HepG2 (cell line): ENCODE results near the gene LRPAP1. TPM values are rescaled to one million over a fixed set of nuclear protein-coding genes. Genes with fewer than 3 reads are reported as not detected.
A peak's percentile ranks its signal among the peaks of the same experiment; 100 is the strongest.

Source experiments
- CHD4 ChIP-seq: fragments of 200-600 bp; sonication (generic); IDR thresholded peaks from 2 replicates; pipeline ENCODE4 v1.7.0; 2017; ENCODE audit warnings: mild to moderate bottlenecking, low read length, borderline replicate concordance
- HNRNPL ChIP-seq: fragments of 200-400 bp; formaldehyde crosslinking; IDR thresholded peaks from 2 replicates; pipeline ENCODE4 v1.6.1; 2017; ENCODE audit warnings: mild to moderate bottlenecking, low read depth, low read length
- ISL2 ChIP-seq: sonication (generic); formaldehyde crosslinking; IDR thresholded peaks from 2 replicates; pipeline ENCODE4 v1.5.0; 2020; ENCODE audit warnings: missing genetic modification reagents
- KDM1A ChIP-seq: IDR thresholded peaks from 2 replicates; pipeline ENCODE4 v1.6.1; 2016; ENCODE audit warnings: missing compliant biosample characterization
- KDM5B ChIP-seq: sonication (generic); formaldehyde crosslinking; IDR thresholded peaks from 2 replicates; pipeline ENCODE4 v1.4.0; 2020; ENCODE audit warnings: missing genetic modification reagents, mild to moderate bottlenecking, borderline replicate concordance
- MAZ ChIP-seq, 2 experiments: sonication (generic) in 1 of 2; formaldehyde crosslinking in 1 of 2; IDR thresholded peaks; 2 replicates each; pipeline versions ENCODE4 v1.5.0 to v1.6.1; 2012 to 2020; ENCODE audit warnings: low read depth in 2 of 2, mild to moderate bottlenecking in 2 of 2, borderline replicate concordance in 1 of 2, improper control_type of control experiment in 1 of 2, low read length in 1 of 2, missing genetic modification reagents in 1 of 2, moderate library complexity in 1 of 2
- ZNF264 ChIP-seq: sonication (generic); formaldehyde crosslinking; IDR thresholded peaks from 2 replicates; pipeline ENCODE4 v1.4.0; 2020; ENCODE audit warnings: missing genetic modification reagents
- polyA plus RNA-seq, 8 experiments: library from polyadenylated mRNA; depleted of rRNA in 3 of 8; stranded (reverse) in 7 of 8; unstranded in 1 of 8; fragments of >200 nt; fragmentation: Illumina TruSeq in 4 of 8; extraction: Trizol in 4 of 8; gene quantifications; 2 replicates each; pipeline versions ENCODE4 v1.2.1 to v1.2.3, GENCODE V29; 2011 to 2016; ENCODE audit warnings: low read depth in 4 of 8, missing spikeins in 1 of 8, mixed read lengths in 1 of 8; ENCODE audit not compliant: insufficient read depth in 1 of 8
- total RNA-seq, 5 experiments: library from RNA; depleted of rRNA; stranded (reverse); fragments of >200 nt; fragmentation: Illumina TruSeq; extraction: Trizol; gene quantifications; 2 replicates each; pipeline ENCODE4 v1.2.3, GENCODE V29; 2016; ENCODE audit warnings: low read depth in 1 of 5
- TF ChIP-seq, protein P1 (sequence below): sonication (generic); formaldehyde crosslinking; IDR thresholded peaks from 2 replicates; pipeline ENCODE4 v1.5.1; 2020; ENCODE audit warnings: mild to moderate bottlenecking, missing genetic modification reagents, moderate library complexity
- TF ChIP-seq, protein P2 (sequence below): sonication (generic); formaldehyde crosslinking; IDR thresholded peaks from 2 replicates; pipeline ENCODE4 v1.4.0; 2020; ENCODE audit warnings: mild to moderate bottlenecking, missing genetic modification reagents
- TF ChIP-seq, protein P3 (sequence below): sonication (generic); formaldehyde crosslinking; IDR thresholded peaks from 2 replicates; pipeline ENCODE4 v1.8.0; 2022; ENCODE audit warnings: missing genetic modification reagents, mild to moderate bottlenecking, borderline replicate concordance
- TF ChIP-seq, protein P4 (sequence below): sonication (generic); formaldehyde crosslinking; IDR thresholded peaks from 2 replicates; pipeline ENCODE4 v1.8.1; 2023; ENCODE audit warnings: mild to moderate bottlenecking, inconsistent platforms, moderate library complexity, missing genetic modification reagents, borderline replicate concordance
- TF ChIP-seq, protein P5 (sequence below): sonication (generic); formaldehyde crosslinking; IDR thresholded peaks from 2 replicates; pipeline ENCODE4 v1.4.0; 2020; ENCODE audit warnings: mild to moderate bottlenecking, missing genetic modification reagents

Gene LRPAP1
- total and polyA plus RNA-seq, 2 of the 13 experiments (the other 11 are each of a cell fraction or from before 2014, with no cell fraction given) = 153 to 191 TPM

DNA sequence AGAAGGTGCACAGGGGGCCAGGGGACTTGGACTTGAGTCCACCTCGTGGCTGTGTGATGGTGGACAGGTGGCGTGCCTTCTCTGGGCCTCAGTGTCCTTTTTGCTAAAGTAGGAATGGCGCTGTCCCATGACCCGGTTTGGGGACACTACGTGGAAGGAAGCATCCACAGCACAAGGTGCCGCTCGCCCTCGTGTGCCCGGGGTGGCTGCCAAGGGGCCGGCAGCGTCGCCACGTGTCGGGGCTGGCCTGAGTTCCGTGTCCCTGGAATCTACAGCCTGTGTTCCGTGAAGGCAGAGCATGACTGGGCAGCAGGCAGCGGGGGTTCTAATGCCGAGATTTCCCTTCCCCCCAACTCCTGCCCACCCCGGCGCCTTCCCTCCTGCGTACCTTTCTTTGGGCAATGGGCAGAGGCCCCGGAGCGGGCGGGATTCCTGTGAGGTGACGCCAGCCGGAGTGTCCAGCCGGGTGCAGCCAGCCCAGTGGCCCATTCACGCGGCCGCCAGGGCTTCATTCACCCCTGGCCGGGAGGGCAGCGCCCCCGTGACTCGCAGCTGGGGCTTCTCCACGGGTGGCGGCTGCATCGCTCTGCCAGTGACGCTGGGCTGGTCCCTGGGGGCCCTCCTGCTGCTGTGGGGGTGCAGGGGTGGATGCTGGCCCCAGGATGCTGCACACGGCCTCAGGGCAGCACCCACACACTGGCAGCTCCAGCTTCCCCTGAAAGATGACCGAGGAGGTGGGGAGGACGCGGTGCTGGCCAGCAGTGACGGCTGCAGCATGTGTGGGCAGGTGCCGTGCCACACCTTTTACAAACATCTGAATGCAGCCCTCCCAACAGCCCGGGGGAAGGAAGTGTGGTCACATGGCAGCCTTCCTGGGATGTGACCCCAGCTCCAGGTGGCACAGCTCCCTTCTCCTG is 47.9 kb downstream of the LRPAP1 start (continued):
- TF ChIP-seq, protein P1, sequence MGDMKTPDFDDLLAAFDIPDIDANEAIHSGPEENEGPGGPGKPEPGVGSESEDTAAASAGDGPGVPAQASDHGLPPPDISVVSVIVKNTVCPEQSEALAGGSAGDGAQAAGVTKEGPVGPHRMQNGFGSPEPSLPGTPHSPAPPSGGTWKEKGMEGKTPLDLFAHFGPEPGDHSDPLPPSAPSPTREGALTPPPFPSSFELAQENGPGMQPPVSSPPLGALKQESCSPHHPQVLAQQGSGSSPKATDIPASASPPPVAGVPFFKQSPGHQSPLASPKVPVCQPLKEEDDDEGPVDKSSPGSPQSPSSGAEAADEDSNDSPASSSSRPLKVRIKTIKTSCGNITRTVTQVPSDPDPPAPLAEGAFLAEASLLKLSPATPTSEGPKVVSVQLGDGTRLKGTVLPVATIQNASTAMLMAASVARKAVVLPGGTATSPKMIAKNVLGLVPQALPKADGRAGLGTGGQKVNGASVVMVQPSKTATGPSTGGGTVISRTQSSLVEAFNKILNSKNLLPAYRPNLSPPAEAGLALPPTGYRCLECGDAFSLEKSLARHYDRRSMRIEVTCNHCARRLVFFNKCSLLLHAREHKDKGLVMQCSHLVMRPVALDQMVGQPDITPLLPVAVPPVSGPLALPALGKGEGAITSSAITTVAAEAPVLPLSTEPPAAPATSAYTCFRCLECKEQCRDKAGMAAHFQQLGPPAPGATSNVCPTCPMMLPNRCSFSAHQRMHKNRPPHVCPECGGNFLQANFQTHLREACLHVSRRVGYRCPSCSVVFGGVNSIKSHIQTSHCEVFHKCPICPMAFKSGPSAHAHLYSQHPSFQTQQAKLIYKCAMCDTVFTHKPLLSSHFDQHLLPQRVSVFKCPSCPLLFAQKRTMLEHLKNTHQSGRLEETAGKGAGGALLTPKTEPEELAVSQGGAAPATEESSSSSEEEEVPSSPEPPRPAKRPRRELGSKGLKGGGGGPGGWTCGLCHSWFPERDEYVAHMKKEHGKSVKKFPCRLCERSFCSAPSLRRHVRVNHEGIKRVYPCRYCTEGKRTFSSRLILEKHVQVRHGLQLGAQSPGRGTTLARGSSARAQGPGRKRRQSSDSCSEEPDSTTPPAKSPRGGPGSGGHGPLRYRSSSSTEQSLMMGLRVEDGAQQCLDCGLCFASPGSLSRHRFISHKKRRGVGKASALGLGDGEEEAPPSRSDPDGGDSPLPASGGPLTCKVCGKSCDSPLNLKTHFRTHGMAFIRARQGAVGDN (CRISPR knock-in tag) = peak; percentile 47
- TF ChIP-seq CHD4 = no peak
- 0 out of 2 replicates have a peak, but pooled peaks have one; percentile 38 for TF ChIP-seq KDM1A (CRISPR knock-in tag)
- TF ChIP-seq, protein P2, sequence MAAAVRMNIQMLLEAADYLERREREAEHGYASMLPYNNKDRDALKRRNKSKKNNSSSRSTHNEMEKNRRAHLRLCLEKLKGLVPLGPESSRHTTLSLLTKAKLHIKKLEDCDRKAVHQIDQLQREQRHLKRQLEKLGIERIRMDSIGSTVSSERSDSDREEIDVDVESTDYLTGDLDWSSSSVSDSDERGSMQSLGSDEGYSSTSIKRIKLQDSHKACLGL (CRISPR knock-in tag) = 0 out of 2 replicates have a peak, but pooled peaks have one; percentile 39
- no peak for TF ChIP-seq MAZ (IDR thresholded peaks at IDR 0.05; ENCODE audit: borderline replicate concordance, low read depth, low read length)
- TF ChIP-seq MAZ (CRISPR knock-in tag; IDR thresholded peaks at IDR 0.05; ENCODE audit: low read depth) = peak; percentile 23; the same call in 1 of the 2 replicates
- TF ChIP-seq, protein P3, sequence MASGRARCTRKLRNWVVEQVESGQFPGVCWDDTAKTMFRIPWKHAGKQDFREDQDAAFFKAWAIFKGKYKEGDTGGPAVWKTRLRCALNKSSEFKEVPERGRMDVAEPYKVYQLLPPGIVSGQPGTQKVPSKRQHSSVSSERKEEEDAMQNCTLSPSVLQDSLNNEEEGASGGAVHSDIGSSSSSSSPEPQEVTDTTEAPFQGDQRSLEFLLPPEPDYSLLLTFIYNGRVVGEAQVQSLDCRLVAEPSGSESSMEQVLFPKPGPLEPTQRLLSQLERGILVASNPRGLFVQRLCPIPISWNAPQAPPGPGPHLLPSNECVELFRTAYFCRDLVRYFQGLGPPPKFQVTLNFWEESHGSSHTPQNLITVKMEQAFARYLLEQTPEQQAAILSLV = no peak
- TF ChIP-seq, protein P4, sequence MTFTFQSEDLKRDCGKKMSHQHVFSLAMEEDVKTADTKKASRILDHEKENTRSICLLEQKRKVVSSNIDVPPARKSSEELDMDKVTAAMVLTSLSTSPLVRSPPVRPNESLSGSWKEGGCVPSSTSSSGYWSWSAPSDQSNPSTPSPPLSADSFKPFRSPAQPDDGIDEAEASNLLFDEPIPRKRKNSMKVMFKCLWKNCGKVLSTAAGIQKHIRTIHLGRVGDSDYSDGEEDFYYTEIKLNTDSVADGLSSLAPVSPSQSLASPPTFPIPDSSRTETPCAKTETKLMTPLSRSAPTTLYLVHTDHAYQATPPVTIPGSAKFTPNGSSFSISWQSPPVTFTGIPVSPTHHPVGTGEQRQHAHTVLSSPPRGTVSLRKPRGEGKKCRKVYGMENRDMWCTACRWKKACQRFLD (CRISPR knock-in tag) = no peak
- peak; percentile 21; the same call in 1 of the 2 replicates for TF ChIP-seq KDM5B (CRISPR knock-in tag)
- no peak for TF ChIP-seq ZNF264 (CRISPR knock-in tag)
- TF ChIP-seq ISL2 = no peak
- TF ChIP-seq HNRNPL = 0 out of 2 replicates have a peak, but pooled peaks have one; percentile 49
- TF ChIP-seq, protein P5, sequence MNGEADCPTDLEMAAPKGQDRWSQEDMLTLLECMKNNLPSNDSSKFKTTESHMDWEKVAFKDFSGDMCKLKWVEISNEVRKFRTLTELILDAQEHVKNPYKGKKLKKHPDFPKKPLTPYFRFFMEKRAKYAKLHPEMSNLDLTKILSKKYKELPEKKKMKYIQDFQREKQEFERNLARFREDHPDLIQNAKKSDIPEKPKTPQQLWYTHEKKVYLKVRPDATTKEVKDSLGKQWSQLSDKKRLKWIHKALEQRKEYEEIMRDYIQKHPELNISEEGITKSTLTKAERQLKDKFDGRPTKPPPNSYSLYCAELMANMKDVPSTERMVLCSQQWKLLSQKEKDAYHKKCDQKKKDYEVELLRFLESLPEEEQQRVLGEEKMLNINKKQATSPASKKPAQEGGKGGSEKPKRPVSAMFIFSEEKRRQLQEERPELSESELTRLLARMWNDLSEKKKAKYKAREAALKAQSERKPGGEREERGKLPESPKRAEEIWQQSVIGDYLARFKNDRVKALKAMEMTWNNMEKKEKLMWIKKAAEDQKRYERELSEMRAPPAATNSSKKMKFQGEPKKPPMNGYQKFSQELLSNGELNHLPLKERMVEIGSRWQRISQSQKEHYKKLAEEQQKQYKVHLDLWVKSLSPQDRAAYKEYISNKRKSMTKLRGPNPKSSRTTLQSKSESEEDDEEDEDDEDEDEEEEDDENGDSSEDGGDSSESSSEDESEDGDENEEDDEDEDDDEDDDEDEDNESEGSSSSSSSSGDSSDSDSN (CRISPR knock-in tag) = peak; percentile 25; the same call in 1 of the 2 replicates
